Measurements from ENCODE around the gene CD19.
A peak's percentile ranks its signal among the peaks of the same experiment; 100 is the strongest.
"Not testable (repeated sequence)": the region's sequence is repeated elsewhere in the genome, so short reads cannot be mapped to it uniquely, and the experiment has no call there.

Gene CD19

DNA sequence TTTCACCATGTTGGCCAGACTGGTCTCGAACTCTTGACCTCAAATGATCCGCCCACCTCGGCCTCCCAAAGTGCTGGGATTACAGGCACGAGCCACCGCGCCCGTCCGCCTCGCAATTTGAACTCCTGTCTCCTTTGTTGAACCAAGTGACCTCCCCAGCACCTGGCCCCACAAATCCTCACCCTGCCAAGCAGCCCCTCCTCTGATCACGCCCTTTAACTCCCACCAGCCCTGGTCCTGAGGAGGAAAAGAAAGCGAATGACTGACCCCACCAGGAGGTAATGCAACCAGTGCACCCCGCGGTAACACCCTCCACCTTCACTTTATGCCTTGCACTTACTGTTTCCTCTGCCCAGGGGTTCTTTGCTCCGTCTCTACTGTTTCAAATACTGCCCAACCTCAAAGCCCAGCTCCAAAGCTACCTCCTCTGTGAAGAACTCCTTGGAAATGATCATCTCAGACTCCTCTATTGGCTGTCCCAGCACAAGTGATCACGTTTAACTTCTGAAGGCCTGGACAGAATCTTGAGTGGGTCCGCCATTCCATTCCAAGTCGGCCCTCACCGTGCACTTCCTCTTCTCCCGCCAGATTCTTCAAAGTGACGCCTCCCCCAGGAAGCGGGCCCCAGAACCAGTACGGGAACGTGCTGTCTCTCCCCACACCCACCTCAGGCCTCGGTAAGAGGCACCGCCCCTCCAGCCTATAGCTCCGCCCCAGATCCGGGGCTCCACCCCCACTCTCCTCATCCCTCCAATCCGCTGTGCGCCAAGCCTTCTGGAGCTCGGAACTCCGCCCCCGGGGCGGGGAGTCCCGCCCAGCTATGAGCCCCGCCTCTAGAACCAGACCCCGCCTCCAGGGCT lies 4.4 kb downstream of the CD19 start:
- peak; percentile 75 for FAIRE-seq
- peak; percentile 72 for DNase-seq (ENCODE audit: insufficient read length, low spot score)

DNA sequence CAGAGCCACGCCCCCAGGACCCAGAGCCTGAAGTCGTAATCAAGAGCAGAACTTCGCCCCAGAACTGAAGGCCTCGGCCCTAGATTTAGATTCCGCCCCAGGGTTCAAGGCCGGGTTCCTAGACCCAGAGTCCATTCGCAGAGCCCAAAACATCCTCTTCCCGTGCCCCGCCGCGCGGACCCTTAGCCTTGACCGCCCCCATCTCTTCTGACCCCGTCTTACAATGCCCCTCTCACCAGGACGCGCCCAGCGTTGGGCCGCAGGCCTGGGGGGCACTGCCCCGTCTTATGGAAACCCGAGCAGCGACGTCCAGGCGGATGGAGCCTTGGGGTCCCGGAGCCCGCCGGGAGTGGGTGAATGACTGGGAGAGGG lies 5.0 kb downstream of the CD19 start:
- FAIRE-seq (peak; percentile 18), DNase-seq (ENCODE audit: insufficient read length, low spot score) (no peak)

DNA sequence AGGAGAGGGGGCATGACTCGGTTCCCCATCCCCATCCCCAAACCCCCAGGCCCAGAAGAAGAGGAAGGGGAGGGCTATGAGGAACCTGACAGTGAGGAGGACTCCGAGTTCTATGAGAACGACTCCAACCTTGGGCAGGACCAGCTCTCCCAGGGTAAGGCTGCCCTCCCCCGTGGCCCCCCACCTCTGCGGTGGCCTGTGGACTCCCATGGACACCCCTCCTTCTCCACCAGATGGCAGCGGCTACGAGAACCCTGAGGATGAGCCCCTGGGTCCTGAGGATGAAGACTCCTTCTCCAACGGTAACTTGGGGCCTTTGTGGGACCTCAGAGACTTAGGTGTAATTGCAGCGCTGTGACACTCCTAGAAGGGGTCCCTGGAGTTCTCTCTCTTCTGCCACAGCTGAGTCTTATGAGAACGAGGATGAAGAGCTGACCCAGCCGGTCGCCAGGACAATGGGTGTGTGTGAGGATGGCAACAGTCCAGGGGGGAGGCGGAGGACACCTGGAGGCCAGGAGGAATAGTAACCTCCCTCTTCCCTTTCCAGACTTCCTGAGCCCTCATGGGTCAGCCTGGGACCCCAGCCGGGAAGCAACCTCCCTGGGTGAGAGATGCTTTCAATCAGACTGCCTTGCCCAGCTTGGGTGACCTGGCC lies 5.6 kb downstream of the CD19 start:
- no peak for DNase-seq (ENCODE audit: insufficient read length, low spot score)
- no peak for FAIRE-seq

DNA sequence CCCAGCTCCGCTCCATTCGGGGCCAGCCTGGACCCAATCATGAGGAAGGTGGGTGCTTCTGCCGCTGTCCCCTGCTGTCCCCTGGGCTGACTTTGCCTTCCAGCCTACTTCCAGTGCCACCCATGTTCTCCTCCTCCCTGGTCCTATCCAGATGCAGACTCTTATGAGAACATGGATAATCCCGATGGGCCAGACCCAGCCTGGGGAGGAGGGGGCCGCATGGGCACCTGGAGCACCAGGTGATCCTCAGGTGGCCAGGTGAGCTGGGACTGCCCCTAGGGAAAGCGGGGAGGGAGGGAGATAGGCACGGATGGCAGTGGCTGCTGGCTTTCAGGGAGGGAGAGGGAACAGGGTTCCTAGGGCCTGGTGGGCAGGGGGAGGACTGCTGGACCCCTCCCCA lies 7.0 kb downstream of the CD19 start:
- no peak for DNase-seq (ENCODE audit: insufficient read length, low spot score)

DNA sequence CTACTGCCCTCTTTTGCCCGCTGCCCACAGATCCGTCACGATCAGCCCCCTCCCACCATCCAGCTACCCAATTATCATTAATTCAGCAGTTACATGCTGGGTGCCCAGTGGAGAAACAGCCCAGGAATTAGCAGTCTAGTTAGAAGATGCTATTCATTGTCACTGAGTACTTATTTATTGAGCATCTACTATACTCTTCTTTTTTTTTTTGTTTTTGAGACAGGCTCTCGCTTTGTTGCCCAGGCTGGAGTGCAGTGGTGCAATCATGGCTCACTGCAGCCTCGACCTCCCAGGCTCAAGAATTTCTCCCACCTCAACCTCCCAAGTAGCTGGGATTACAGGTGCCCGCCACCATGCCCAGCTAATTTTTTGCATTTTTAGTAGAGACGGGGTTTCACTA lies 8.1 kb downstream of the CD19 start:
- not testable (repeated sequence) for DNase-seq (ENCODE audit: insufficient read length, low spot score); FAIRE-seq

More for the DNA sequence above, 7.0 kb downstream of the CD19 start:
- no peak for FAIRE-seq

DNA sequence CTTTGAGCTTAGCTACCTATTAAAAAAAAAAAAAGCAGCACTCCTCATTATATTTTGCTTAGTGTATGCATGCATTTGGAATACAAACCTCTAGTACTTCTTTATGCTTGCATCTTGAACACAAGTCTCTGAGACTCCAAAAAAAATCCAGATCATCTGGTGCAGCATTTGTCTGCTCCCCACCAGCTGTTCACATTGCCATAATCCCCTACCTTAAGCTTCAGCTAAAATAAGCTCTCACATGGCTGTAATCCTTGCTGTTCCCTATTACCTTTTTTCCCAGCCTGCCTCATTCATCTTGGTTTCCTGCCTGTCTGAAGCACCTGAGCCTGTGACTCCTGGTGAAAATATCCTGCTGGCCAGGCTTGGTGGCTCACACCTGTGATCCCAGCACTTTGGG lies 11.5 kb downstream of the CD19 start:
- no peak for DNase-seq (ENCODE audit: insufficient read length, low spot score)
- no peak for FAIRE-seq

DNA sequence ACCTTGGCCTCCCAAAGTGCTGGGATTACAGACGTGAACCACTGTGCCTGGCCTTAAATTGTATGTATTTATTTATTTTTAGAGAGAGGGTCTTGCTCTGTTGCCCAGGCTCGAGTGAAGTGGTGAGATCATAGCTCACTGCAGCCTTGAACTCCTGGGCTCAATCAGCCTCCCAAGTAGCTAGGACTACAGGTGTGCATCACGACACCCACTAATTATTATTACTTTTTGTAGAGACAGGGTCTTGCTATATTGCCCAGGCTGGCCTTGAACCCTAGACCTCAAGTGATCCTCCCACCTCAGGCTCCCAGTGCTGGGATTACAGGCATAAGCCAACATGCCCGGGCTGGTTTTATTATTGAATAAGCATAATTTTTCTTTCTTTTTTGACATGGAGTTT lies 14.9 kb downstream of the CD19 start:
- DNase-seq (ENCODE audit: insufficient read length, low spot score) (no peak), FAIRE-seq (no peak)

DNA sequence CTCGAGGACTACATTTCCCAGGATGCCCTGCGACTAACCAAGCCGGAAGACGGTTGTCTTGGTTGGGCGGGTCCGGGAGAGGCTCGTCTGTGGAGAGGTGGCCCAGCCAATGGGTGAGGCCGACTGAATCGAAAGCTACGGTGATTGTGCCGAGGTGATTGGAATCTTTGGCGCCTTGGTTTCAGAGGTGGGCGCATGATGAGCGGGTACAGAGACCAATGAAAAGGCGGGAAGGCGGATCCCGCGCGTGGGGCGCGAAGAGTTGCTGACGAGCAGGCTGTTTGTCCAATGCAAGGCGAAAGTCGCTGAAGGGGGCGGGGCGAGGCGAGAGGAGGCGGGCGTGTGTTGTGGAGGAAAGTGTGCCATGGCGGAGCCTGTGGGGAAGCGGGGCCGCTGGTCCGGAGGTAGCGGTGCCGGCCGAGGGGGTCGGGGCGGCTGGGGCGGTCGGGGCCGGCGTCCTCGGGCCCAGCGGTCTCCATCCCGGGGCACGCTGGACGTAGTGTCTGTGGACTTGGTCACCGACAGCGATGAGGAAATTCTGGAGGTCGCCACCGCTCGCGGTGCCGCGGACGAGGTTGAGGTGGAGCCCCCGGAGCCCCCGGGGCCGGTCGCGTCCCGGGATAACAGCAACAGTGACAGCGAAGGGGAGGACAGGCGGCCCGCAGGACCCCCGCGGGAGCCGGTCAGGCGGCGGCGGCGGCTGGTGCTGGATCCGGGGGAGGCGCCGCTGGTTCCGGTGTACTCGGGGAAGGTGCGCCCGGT lies 19.1 kb downstream of the CD19 start, which contains the start of gene NFATC2IP:
Gene NFATC2IP (plus strand): TSS at position 290 of the 762 bp plus-strand sequence. CDS start 75 bp downstream, at position 365.
- peak; percentile 99 for FAIRE-seq
- peak; percentile 94 for DNase-seq (ENCODE audit: insufficient read length, low spot score)

DNA sequence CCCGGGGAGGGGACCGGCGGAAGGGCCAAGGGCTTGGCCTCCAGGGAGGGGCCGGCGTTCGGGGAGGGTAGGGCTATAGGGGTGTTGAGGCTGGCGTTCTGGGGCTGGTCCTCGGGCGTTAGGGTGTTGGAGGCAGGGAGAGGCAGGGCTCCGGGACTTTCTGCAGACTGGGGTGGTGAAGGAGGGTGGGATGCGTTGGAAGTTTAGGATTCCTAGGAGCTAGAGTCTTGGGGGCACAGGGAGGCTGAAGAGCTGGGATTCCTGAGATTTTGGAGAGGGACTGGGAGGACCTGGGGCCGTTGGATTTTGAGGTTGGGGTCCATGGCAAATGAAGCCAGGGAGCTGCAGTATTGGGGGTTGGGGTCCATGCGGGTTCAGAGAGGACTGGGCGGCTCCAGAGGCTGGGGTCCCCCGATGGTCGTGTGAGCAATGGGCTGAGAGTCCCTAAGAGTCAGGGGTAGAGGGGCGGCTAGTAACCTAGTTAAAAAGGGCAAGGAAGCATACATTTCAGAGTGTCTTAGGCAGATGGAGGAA lies 19.7 kb downstream of the CD19 start:
- DNase-seq (ENCODE audit: insufficient read length, low spot score) = no peak
- FAIRE-seq = peak; percentile 66

DNA sequence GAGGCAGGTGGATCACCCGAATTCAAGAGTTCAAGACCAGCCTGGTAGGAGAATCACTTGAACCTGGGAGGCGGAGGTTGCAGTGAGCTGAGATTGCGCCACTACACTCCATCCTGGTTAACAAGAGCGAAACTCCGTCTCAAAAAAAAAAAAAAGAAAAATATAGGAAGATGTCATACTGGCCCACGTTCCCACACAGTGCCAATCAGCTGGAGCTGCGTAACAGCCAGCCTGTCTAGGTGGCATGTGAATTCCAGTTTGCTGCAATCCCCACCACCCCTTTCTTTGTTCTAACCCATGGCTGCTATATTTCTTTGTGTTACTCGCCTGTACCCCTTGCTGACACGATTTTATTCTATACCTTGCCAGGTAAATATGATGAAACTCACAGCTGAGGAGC lies 26.4 kb downstream of the CD19 start:
- no peak for FAIRE-seq
- DNase-seq (ENCODE audit: insufficient read length, low spot score) = no peak

DNA sequence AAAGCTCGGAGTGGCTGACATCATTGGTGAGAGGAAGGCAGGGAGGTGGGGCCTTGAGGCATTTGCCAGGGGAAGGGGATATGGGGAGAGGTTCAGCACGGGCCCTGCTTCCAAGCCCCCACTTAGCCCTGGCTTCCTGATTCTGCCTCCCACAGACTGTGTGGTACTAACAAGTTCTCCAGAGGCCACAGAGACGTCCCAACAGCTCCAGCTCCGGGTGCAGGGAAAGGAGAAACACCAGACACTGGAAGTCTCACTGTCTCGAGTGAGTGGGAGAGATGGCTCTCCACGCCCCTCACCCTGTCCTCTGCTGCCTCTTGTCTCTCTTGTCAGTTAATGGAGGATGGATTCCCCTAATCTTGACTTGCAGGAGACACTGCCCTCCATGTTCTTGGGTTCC lies 27.1 kb downstream of the CD19 start:
- no peak for FAIRE-seq
- DNase-seq (ENCODE audit: insufficient read length, low spot score) = no peak

DNA sequence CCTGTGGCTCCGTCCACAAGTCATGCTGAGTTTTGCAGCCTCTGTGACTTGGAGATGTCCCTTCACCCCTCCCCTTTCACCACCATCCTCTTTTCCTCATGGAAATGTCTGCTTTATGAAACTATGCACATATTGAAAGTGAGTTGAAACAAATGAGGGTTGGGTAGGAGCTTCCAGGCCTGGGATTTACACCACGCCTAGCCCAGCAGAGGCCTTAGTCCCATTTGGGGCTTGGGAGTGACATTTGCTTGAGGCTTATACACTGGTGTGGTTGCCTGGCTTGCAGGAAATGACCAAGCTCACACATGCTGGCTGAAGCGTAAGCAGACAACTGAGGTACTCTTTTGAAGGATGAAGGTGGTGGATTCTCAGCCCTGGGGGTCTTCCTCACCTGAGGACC lies 32.3 kb downstream of the CD19 start:
- DNase-seq (ENCODE audit: insufficient read length, low spot score) = no peak
- FAIRE-seq = no peak

DNA sequence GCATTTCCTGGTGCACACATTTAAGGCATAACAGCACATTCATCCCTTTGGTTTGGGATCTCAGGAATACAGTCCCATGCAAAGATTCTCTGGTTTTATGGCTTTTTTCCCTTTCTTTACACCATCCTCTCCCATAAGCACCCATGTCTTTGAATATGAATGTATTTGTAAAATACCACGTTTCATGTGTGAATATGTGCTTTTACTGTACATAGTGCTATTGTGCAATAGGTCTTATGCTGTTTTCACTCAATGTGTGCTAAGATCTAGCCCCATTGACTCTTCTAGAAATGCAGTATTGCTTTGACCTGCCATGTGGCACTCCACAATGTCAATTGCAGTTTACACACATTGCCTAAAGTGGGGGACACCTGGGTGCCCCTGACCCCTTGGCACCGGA lies 32.7 kb downstream of the CD19 start:
- FAIRE-seq (no peak), DNase-seq (ENCODE audit: insufficient read length, low spot score) (no peak)

DNA sequence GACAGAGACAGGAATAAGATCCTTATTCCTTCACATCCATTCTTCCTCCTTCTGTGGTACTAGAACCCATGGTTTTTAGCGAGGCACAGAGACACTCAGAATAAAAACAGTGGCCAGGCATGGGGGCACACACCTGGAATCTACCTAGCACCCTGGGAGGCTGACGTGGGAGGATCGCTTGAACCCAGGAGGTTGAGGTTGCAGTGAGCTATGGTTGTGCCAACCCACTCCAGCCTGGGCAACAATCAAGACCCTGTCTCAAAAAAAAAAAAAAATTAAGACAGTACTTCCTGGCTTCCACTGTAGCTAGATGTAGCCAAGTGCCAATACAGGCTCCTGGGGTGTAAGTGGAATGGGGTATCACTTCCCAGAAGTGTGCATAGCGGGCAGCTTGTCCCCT lies 35.4 kb downstream of the CD19 start:
- DNase-seq (ENCODE audit: insufficient read length, low spot score) (no peak), FAIRE-seq (no peak)

DNA sequence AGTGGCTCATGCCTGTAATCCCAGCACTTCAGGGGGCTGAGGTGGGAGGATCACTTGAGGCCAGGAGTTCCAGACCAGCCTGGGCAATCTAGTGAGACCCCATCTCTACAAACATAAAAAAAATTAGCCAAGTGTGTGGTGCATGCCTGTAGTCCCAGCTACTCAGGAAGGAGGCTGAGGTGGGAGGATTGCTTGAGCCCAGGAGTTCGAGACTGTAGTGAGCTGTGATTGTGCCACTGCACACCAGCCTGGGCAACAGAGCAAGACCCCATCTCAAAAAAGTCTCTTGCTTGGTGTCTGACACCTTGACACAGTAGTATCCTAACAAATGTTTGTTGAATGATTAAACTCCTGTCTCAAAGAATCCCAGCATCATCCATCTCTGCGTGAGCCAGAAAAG lies 37.9 kb downstream of the CD19 start:
- not testable (repeated sequence) for FAIRE-seq; DNase-seq (ENCODE audit: insufficient read length, low spot score)

DNA sequence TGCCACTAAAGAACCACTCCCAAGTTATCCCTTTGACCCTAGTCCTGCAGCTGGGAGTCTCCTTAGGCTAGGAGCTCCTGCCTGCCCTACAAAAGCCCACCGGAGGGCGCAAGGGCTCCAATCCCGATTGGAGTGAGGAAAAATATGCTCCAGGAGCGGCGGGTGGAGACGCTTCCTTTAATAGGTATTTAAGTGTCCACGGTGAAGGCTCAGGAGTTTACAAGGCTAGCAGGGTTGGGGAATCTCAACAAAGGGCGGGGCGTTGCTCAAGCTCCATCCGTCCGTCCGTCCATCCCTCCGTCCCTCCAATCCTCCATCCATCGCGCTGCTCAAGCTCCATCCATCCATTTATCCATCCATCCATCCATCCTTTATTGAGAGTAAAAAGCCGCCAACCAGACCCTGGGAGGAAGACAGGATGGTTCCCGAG lies 42.3 kb downstream of the CD19 start:
- FAIRE-seq = peak; percentile 26
- DNase-seq (ENCODE audit: insufficient read length, low spot score) = no peak

DNA sequence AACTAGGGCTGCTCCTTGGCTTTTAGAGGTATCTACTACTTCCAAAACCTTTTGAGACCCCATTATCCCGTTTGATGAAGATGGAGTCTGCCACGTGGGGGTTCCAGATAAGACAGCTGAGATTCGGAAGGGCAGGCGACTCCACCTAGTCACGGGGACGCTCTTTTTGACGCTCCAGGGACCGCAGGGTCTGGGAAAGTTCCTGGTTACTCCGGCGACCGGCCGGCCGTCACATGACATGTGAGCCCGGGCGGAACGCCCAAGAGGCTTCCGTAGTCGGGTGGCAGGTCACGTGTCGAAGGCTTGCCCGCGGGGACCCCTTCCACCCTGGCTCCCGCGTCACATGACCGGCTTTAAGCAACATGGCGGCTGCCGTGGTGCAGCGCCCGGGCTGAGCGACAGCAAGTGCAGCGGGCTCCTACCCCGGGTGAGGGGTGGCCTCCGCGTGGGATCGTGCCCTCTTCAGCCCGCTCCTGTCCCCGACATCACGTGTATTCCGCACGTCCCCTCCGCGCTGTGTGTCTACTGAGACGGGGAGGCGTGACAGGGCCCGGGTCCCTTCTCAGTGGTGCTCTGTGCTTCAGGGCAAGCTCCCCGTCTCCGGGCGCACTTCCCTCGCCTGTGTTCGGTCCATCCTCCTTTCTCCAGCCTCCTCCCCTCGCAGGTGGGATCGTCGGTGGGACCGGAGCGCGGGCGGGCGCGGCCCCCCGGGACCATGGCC lies 42.8 kb downstream of the CD19 start, which contains the start of gene SPNS1:
Gene SPNS1 (plus strand): TSS at position 342 of the 721 bp plus-strand sequence. CDS start 374 bp downstream, at position 716.
- DNase-seq (ENCODE audit: insufficient read length, low spot score) (peak; percentile 98), FAIRE-seq (peak; percentile 87)

DNA sequence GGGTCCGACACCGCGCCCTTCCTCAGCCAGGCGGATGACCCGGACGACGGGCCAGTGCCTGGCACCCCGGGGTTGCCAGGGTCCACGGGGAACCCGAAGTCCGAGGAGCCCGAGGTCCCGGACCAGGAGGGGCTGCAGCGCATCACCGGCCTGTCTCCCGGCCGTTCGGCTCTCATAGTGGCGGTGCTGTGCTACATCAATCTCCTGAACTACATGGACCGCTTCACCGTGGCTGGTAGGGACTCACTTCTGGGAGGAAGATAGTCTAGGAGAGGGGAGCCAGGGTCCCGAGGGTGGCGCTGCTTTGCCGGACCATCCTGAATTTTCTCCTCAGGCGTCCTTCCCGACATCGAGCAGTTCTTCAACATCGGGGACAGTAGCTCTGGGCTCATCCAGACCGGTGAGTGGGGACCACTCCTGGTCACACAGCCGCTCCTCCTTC lies 43.4 kb downstream of the CD19 start:
- no peak for DNase-seq (ENCODE audit: insufficient read length, low spot score)
- FAIRE-seq = no peak

DNA sequence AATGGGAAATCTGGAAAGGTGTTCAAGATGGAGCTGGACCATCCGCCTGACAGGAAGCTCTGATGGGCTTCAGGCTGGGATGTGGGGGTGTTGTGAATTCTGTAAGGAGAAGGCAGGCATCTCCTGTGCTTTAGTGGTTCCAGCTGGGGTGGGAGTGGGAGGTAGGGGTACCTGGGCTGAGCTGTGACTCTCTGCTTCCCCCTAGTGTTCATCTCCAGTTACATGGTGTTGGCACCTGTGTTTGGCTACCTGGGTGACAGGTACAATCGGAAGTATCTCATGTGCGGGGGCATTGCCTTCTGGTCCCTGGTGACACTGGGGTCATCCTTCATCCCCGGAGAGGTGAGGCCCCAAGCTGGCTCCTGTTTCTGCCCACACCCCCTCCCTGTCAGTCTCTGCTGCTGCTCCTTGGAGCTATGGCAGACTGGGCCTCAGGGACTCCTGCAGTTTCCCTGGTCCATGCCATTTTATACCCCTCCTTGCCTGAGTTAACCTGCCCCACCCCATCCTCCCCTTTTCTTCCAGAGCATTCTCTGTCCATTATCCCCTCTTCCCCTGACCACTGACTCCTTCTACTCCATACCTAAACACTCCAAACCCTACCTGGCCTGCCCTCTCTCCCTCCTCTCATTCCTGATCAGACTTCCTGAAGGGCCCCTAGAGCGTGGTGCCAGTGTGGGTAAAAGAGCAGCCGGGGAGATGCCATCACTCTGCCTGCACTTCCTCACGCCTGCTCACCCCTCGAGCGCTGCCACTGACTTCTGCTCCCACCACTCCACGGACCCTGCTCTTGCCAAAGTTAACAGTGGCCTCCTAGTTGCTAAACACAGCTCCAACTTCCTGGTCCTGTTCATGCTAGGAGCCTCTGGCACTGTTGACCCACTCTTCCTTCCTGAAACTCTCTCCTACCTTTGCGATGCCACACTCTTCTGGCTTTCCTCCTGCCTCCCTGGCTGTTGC lies 46.2 kb downstream of the CD19 start:
- DNase-seq (ENCODE audit: insufficient read length, low spot score) = no peak

More for the DNA sequence above, 46.2 kb downstream of the CD19 start:
- no peak for FAIRE-seq

Measured in GM19239 (cell line).